ENCODE measurements around the gene DDX11.

DNA sequence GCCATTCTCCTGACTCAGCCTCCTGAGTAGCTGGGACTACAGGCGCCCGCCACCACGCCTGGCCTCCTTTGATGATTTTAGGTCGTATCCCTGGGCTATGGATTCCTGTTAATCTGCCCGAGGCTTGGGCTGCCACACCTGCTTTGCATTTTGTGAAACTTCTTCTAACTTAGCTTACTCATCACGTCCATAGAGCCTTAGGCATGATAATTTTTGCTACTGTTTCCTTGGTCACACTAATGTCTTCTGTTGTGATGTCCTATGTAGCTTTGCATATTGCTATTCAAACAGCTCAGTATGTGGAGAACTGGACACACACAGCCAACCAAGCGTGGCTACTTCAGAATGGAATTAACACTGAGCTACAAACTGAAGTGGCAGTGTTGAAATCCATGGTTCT lies 47.5 kb upstream of the DDX11 start:
- no peak for TF ChIP-seq EZH2 (IDR thresholded peaks at IDR 0.05; ENCODE audit: borderline replicate concordance, low read length)
- TF ChIP-seq, protein P1, sequence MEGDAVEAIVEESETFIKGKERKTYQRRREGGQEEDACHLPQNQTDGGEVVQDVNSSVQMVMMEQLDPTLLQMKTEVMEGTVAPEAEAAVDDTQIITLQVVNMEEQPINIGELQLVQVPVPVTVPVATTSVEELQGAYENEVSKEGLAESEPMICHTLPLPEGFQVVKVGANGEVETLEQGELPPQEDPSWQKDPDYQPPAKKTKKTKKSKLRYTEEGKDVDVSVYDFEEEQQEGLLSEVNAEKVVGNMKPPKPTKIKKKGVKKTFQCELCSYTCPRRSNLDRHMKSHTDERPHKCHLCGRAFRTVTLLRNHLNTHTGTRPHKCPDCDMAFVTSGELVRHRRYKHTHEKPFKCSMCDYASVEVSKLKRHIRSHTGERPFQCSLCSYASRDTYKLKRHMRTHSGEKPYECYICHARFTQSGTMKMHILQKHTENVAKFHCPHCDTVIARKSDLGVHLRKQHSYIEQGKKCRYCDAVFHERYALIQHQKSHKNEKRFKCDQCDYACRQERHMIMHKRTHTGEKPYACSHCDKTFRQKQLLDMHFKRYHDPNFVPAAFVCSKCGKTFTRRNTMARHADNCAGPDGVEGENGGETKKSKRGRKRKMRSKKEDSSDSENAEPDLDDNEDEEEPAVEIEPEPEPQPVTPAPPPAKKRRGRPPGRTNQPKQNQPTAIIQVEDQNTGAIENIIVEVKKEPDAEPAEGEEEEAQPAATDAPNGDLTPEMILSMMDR (IDR thresholded peaks at IDR 0.05; ENCODE audit: low read length) = no peak

All from OCI-LY1 (cell line).